ENCODE results near the gene SMKR1. TPM values are rescaled to one million over a fixed set of nuclear protein-coding genes. Genes with fewer than 3 reads are reported as not detected.
A peak's percentile ranks its signal among the peaks of the same experiment; 100 is the strongest.

Gene SMKR1
- total RNA-seq = 2.2 and 2.4 TPM in 2 replicates

DNA sequence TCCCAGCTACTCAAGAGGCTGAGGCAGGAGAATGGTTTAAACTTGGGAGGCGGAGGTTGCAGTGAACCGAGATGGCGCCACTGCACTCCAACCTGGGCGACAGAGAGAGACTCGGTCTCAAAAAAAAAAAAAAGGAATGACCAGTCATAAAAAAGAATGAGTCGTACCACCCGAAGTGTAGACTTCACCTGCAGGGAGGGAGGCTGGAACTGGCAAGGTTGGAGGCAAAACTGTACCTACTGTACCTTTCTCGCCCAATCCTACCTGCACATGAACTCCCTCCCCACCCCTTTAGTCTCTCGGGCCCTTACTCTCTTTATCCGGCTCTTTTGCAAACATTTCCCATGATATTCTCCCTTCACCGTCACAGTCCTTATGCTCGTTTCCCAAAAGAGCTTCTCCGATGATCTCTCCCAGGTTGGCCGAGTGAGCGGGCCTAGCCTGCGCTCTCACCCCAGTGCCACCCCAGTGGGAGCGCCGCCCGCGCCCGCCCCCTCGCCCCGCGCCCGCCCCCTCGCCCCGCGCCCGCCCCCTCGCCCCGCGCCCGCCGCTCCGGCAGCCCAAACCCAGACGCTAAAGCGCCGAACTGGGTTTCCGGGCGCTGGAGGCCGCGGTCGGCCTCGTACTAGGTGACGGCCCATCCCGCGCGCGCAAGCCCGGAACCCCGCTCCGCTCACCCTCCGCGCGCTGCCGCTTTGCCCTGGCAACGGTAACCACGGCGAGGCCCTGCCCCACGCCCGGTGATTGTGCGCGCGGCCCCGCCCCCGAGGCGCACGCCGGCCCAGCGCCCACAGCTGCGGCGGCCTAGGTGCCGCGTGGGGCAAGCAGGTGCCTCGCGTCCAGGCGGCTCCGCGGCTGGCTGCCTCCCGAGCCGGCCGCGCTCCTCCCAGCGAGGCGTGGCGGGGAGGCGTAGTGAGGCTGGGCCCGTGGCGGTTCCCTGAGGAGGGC lies at the start of gene SMKR1:
Gene SMKR1, plus strand, starts transcription at position 772 of the 948 bp plus-strand sequence. CDS start 294 bp downstream, outside the sequence.
- Mint-ChIP-seq H3K4me3 (peak within 1 kb of the TSS; percentile 83), H3K27me3 (no peaks in the 10 kb centered on the region), H3K9me3 (no peaks in the 10 kb centered on the region), H3K36me3 (ENCODE audit: low read depth) (no peaks in the 10 kb centered on the region), H3K27ac (peak within 1 kb of the TSS; percentile 78), H3K4me1 (peaks cover 30% of the 10 kb centered on the region)
- POLR2A ChIA-PET = interaction anchor here (1.1 to 1.4 kb wide), 2 partner anchors 8 to 109 kb away, joined by 3 read pairs; partner anchors contain the start of gene NRF1
- TF ChIP-seq CTCF (IDR thresholded peaks at IDR 0.05) = no peak
- intact Hi-C loops (cut with micrococcal nuclease) = loop anchor here (1.0 to 2.0 kb wide), 6 partner anchors 67 to 763 kb away; partner anchors contain the start of genes CALU, KLHDC10, NRF1 and STRIP2
- ATAC-seq (ENCODE audit: low read depth) (peak; percentile 93), DNase-seq (peak; percentile 97)
- CTCF ChIA-PET = no interaction called here

- no peaks in the 10 kb centered on the region for H3K27me3 Mint-ChIP-seq
- TF ChIP-seq CTCF (IDR thresholded peaks at IDR 0.05) = no peak
- ATAC-seq (ENCODE audit: low read depth) (no peak), DNase-seq (no peak)
- ChIA-PET POLR2A (no interaction called here), CTCF (interaction anchor here (0.6 kb wide), 1 partner anchor 51 kb away, joined by 3 read pairs; no protein-coding TSS in a partner anchor)
- no peak overlapping the region for H3K4me3 Mint-ChIP-seq
- no peaks in the 10 kb centered on the region for H3K4me1 Mint-ChIP-seq
- H3K9me3 Mint-ChIP-seq = peaks cover 9% of the 10 kb centered on the region
- no peak overlapping the region for H3K27ac Mint-ChIP-seq
- H3K36me3 Mint-ChIP-seq (ENCODE audit: low read depth) = no peaks in the 10 kb centered on the region
- intact Hi-C loops (cut with micrococcal nuclease) = no loop called here
Measured at GRCh38 chr7:129452589-129453231, 49.6 kb upstream of the SMKR1 start.

DNA sequence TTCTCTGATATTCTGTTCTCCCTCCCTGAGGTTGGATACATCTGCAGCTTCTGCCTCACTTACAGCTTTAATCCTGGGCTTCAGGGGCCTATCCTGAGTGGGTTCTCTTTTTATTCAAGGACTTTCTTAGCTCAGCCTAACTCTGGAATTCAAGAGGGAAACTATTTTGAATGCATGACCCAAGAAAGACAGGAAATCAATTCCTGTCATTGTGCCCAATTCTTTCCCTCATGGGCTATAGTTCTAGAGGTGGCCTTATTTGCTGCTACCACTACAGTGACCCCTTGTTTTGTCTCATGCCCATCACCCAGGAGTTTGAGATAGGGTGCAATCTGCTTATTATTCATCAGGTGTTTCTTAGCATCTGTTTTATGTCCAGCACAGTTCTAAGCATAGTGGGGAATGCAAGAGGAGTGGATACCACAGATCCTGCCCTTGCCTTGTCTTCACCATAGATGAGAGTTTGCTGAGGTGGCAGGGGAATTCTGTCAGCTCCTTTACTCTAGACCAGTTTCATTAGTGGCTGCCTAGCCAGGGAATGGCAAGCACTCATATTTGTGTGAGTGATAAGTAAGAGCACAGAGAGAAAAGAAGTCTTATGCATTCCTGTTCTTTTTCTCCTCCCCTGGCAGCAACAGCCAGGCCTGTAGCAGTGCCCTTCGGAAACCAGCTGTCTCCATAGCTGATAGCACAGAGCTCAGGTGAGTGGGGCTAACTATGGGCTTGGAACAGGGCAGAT lies 48.7 kb upstream of the SMKR1 start:
- peaks cover 6% of the 10 kb centered on the region for H3K9me3 Mint-ChIP-seq
- H3K4me3 Mint-ChIP-seq = no peak overlapping the region
- DNase-seq = no peak
- no peaks in the 10 kb centered on the region for H3K27me3 Mint-ChIP-seq
- POLR2A ChIA-PET = no interaction called here
- intact Hi-C loops (cut with micrococcal nuclease) = no loop called here
- no peaks in the 10 kb centered on the region for H3K36me3 Mint-ChIP-seq (ENCODE audit: low read depth)
- TF ChIP-seq CTCF (IDR thresholded peaks at IDR 0.05) = no peak
- CTCF ChIA-PET = no interaction called here
- no peaks in the 10 kb centered on the region for H3K4me1 Mint-ChIP-seq
- no peak for ATAC-seq (ENCODE audit: low read depth)
- H3K27ac Mint-ChIP-seq = no peak overlapping the region

DNA sequence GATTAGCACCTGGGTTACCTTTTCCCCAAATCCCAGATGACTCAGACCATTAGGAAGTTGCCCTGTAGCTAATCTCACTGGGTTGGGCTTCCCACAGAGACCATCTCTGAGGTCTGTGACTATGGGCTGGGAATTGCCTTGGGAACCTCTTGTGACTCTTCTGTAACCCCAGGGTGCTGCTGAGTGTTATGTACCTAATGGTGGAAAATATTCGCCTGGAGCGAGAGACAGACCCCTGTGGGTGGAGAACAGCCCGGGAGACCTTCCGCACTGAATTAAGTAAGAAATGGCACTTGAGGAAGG lies 48.1 kb upstream of the SMKR1 start:
- Mint-ChIP-seq H3K9me3 (peaks cover under 1% of the 10 kb centered on the region), H3K36me3 (ENCODE audit: low read depth) (no peaks in the 10 kb centered on the region), H3K4me1 (no peaks in the 10 kb centered on the region), H3K4me3 (no peak overlapping the region), H3K27me3 (no peaks in the 10 kb centered on the region), H3K27ac (no peak overlapping the region)
- intact Hi-C loops (cut with micrococcal nuclease) = no loop called here
- no peak for TF ChIP-seq CTCF (IDR thresholded peaks at IDR 0.05)
- CTCF ChIA-PET = no interaction called here
- POLR2A ChIA-PET = no interaction called here
- DNase-seq (no peak), ATAC-seq (ENCODE audit: low read depth) (no peak)
